RPMI7951 (cell line): ENCODE data around the gene CTNNA3. TPM values are rescaled to one million over a fixed set of nuclear protein-coding genes. Genes with fewer than 3 reads are reported as not detected.

Source experiments
- DNase-seq: peaks from one replicate; pipeline ENCODE4 v3.0.0-alpha.2; 2012; ENCODE audit warnings: low read depth
- total RNA-seq: library from RNA; depleted of rRNA; stranded (reverse); fragments of >200 nt; shearing (Covaris generic); gene quantifications from 2 replicates; pipeline ENCODE4 v1.2.3, GENCODE V29; 2014

Gene CTNNA3
- total RNA-seq, 1 experiment from 2014 or later, result not detected

DNA sequence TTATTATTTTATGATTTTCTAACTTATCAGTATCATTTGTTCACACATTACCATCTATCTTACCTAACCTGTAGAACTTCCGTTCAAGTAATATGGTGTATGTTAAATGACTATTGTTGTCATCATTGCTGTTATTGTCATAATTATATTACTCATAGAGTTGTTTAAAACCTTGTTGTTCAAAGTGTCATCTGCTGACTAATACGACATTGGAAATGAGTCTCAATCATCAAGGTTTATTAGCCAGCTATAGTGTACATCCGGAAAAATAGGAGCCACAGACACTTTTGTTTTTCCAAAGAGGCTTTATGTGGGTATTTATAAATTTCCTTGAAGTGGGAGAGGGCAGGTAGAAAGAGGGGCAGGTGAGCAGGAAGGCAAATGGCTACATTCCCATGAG lies 1157.1 kb downstream of the CTNNA3 start:
- no peak for DNase-seq

DNA sequence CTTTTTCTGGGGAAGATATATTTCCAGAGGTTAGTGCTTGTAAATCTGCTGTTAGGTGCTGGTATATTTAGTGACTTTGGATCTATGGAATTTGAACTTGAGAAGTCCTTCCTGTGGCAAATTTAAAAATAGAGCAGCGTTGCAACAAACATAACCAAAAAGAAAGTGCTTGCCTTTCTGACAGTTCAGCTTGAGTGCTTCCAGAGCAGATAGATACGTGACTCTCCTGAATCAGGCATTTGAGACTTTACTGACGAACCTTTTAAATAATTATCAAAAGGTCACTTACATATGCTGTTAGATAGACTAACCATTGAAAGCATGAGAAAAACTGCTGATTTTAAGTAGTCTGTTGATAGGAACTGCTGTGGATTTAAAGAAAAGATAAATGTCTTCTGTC lies 1157.6 kb downstream of the CTNNA3 start:
- DNase-seq, result no peak

DNA sequence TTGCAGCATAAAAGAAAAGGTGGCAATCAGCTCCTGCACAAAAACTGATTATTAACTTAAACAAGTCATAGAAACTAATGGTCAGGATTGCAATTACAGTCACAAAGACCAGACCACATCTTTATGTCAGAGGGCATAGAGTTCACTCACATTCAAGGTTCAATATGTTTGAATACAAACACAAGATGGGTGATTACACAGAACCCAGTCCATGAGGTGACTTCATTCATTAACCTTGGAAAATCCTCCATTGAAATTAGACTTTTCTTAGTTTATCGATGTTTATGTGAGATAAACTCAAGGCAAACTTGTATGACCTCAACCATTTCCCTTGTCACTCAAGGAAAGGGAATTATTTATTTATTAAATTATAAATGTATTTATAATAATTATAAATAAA lies 1158.8 kb downstream of the CTNNA3 start:
- no peak for DNase-seq

DNA sequence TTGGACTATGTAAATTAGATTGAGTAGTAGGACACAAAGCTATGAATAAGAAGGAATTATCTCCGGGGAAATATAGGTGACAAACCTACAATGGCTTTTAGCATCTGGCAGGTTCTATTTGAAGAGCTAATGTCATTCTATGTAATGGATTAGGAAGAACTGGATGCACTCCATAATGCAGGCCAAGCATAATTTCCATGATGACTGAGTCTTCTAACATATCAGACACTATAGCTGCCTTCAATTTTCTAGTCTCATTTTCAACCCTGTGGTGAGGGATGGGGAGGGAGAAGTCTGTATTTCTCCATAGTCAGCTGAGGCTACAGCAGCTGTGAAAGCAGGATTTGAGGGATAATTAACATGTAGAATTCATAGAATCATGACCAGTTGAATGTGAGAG lies 1160.6 kb downstream of the CTNNA3 start:
- no peak for DNase-seq

DNA sequence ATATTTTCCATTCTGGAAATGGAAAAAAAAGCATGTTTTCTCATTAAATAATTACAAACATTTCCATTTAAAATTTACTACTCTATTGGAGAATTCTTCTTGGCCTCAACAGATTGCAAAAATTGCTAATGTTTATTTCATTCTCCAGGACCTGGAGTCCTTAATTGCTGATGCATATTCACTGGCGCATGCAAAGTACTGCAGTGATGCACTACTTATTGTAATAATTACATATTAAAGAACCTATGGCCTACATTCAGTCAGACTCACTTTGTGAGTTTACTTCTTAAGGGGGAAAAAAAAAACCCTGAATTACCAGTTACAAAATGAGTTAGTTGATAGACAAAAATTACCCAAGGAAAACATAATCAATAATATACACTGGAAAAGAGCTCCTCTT lies 1161.1 kb downstream of the CTNNA3 start:
- no peak for DNase-seq

DNA sequence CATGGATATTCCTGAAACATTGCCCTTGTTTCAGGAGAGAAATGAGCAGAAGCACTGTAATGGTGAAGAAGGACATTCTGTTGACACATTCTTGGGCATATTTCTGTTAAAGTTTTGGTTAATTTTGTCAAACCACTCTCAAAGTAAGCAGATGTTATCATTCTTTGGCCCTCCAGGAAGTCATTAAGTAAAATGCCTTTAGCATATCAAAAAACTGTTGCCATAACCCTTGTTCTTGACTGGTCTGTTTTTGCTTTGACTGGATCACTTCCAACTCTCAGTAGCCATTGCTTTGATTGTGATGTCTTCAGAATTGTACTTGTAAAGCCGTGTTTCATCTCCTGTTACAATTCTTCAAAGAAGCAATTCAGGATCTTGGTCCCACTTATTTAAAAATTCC lies 1174.5 kb downstream of the CTNNA3 start:
- DNase-seq, result no peak

DNA sequence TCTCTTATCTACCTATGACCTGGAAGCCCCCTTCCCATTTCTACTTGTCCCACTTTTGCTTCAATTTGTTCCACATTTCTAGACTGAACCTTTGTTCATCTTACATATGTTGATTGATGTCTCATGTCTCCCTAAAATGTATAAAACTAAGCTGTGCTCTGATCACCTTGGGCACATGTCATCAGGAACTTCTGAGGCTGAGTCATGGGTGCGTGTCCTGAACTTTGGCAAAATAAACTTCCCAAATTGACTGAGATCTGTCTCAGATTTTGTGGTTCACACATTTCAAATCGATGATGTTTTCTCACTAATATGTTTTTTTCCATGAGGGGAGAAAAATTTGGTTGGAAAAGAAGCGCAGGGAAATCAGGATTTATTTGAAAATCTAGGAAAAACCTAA lies 1176.4 kb downstream of the CTNNA3 start:
- DNase-seq, result no peak

DNA sequence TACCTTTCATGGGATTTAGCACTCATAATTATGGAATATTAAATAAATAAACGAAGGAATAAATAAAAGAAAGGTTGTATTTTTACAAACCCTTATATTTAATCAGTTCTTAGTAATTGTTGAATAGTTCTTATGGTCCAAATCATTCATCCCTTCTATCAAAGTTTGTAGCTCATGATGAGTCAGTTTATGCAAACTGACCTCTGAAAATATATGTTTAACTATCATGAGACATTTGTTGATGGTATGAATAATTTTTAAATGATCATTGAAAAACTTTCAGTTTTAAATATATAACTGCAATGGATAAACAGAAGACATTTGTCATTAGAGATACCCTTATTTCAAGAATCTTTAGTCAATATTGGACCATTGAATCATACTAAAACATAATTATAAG lies 1181.3 kb downstream of the CTNNA3 start:
- no peak for DNase-seq

DNA sequence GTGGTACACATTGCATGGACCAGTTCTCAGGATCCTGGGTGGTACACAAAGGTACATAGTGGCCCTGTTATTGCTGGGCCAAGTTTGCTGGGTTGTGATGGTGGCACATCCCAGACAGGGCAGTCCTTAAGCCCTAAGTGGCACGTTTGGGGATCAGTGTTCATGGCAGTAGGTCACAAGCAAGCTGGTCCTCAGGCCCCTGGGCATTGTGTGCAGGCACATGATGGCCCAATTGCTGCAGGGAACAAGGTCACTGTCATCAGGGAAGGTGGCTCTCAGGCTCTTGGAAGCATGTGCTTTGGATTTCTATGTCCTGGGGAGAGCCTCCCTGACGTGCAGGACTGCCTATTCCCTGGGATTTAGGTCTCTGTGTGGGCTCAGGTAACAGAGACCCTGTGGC lies 1182.5 kb downstream of the CTNNA3 start:
- no peak for DNase-seq

DNA sequence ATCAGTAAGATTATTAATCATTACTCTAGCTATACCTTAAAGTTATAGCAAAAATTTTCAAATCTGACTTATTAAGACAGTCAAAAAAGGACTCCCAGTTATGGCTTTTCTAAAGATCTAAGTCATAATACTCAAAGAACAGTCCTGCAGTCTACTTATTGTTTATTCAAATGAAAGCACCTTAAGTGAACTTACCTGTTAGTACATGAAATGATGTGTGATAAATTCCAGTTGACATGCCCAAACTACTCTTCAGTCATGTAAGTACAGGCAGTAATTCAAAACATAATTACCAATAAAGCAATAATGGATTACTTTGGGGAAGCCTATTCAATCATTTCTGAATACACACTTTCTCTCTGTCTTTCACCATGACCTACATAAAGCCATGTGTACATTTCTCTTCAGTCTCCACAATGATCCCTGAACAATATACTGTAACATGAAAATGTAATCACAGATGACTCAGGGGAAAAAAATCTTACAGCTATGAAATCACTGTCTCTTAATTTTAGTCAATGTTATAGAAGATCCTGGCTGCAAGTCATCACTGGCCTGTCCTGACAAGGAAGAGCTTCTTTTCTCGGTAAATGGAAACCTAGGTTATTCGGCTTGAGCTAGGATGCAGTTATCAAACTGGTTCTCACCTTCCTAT lies 1190.9 kb downstream of the CTNNA3 start:
- no peak for DNase-seq

DNA sequence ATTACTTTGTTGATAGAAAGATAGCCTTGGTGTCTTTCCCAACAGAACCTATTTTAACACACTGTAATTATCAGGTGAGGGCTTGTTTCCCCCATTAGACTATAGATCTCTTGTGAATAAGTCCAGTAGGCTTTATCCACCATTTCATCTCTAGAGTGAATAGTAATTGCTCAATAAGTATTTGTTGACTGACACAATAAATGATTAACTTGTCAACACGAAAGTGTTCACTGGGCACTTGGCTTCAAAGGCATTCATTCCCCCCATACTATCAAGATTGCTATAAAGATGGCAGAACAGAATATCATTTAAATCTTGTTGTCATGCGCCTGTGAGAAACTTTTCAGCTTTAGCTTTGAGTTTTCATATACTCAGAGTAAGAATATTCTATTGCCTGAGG lies 1194.6 kb downstream of the CTNNA3 start:
- DNase-seq, result no peak

DNA sequence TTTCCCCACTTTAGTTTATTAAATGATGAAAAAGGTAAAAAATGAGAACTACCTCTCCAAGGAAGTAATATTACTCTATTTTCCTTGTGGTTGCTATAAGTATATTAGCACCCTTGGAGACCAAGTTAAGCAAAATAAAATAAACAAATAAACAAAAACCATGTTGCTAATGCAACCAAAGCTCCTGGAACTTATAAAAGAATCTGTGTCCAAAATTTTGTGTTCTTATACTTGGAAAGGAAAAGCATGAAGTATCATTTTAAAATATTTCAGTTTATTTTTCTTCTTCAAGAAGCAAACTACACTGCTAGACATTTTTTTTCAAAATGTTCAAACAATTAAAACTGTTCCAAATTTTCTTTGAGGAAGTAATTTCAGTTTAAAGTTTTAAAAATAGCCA lies 1212.0 kb downstream of the CTNNA3 start:
- no peak for DNase-seq

DNA sequence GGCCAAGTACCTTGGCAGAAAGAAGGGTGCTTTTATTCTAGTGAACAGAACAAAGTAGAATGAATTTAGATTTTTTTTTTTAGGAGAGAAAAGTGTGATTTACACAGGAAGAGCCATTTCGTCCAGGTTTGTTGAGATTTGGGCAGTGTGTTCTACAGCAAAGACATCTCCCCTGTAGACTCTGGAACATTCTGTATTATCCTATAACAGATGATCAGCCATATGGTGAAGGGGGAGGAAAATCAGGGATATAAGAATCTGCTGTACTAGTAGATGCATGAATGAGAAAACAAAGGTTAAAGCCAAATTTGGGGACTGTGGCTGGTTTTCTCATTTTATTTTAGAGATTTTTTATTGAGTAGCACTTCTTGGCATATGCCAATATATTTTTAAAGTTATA lies 1223.8 kb downstream of the CTNNA3 start:
- DNase-seq, result no peak

DNA sequence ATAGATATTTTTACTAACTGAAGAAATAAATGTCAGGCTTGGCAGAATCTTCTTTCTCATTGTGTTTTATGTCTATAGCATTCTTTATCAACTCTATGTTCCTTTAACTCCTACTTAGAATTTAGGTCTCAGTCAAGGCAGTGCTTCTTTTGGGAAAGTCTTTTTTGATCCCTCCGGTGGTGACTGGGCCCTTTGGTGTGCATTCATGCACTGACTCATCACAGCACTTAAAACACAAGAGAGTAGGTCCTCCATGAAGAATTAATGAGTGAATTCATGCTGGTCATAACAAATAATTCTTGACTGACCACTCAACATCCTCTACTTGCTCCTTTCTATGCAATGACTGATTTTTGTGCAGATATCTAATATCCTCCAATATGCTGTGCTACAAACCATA lies 1229.0 kb downstream of the CTNNA3 start:
- no peak for DNase-seq

DNA sequence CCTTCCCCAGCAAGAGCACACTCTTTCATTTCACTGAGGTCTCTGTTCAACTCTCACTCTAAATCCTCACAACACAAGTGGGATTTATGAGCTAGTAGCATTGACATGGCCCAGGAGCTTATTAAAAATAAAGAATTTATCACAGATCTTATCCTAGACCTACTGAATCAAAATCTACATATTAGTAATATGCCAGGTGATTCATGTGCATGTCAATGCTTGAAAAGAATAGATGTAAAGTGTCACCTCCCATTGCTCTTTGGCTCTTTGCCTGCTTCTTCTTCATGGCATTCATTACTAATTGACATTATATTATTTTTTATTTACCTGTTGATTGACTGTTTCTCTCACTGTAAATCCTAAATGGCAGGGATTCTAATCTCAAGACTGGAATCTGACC lies 1229.4 kb downstream of the CTNNA3 start:
- DNase-seq, result no peak

DNA sequence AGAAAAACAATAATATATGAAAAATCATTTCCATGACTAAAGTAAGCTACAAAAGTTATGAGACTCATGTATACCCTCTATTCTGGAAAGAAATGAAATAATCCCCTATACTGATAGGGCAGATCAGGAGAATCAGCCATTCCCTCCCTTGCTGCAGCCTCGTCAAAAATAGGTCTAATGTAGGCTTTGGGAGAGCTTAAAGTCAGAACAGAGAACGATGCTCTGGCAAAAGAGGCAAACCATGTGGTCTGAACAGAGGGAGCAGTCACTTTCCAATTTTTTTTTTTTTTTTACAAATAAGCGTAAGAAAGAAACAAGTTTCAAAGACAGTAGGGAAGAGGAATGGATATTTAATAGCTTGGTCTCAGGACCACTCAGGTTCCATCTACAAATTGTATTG lies 1232.4 kb downstream of the CTNNA3 start:
- DNase-seq, result no peak

DNA sequence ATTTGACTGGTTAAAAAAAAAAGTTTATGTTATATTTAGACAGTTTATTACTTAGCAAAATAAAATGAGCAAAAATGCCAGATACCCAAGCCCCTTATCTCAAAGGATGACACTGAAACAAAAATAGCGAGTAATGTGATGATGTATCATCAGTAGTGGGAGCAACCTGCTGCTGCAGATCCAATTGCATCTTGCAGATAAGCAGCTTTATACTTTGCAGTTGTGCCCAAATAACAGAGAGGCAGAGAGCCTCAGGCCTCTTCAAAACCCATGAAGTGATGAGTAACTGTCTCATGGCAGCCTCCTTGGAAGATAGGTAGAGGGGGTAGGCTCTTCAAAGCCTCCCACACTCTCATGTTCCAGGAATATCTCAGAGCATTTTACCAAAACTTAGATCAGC lies 1238.4 kb downstream of the CTNNA3 start:
- DNase-seq, result no peak

DNA sequence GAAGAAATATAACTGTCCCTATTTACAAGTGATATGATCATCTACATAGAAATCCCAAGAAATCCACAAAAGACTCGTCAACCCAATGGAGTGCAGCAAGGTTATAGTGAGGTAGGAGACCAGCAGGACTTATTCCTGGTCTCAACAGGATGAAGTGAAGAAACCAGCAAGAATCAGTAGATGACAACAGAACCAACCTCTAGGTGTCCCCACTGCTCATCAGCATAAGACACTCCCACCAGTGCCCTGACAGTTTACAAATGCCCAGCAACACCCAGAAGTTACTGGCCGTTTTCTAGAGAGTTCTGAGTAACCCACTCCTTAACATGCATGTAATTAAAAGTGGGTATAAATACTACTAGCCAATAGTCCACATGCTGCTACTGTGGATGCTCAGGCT lies 1240.7 kb downstream of the CTNNA3 start:
- no peak for DNase-seq

DNA sequence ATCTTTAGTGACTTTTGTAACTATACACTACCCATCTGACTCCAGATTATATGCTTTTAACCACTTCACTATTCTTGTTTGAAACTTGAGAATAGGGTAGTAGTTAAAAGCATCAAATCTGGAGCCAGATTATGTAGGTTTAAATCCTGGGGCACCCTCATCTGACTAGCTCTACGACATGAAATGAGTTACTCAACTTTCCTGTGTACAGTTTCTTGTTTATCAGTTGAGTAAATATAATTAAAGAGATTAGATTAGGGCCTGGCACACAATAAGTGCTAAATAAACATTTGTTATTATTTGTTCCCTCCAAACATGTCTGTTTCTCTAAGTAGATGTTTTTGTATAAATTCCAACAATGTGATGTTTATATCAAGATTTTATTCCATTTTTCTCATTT lies 1255.4 kb downstream of the CTNNA3 start:
- no peak for DNase-seq

DNA sequence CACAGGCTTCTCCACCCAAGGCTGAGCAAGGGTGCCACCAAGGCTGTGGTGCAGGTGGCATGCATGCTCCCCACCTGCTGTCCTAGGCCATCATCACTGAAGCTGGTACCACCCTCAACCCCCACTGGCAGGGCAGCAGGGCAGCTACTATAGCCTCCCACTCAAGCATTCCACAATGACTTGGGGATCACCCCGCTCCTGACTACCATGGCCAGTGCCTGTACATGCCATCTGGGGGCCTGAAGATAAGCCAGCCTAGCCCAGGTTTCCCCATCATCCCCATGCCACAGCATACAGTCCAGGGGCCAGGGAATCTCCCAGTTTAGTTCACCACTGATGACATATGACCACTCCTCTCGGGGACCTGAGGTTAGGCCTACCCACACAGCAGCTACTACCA lies 1281.1 kb downstream of the CTNNA3 start:
- no peak for DNase-seq

DNA sequence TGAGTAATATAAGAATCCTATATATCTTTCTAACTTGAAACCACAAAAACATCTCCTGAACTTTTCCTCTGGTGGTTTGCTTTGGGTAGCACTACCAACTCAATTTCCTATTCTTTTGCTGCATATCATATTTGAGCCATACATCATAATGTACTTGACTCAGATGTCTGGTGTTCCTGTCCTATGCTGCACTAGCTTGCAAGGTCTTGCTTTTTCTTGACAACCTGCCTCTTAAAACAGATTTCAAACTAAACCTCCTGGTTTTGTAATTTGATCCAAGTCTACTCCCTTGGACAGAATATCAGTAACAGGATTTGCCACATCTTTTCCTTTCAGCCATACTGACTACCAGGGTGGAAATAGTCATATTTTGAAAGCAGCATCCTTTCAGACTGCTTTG lies 1290.4 kb downstream of the CTNNA3 start:
- DNase-seq, result no peak

DNA sequence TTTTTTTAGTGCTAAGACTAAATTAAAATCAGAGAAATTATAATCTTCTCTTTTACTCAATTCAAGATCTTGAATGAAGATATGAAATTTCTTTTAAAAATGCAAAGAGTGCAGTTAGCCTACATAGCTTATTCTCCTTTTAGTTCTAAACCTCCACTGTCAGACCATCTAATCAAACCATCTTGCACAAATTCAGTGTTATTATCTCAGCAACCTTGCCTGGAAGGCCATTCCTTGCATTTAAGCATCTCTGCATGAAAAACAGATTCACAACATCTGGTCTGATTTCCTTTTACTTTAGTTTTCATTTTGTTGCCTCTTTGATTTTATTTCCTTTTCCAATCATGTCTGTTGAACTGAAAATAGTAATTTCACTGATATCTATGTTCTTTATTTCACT lies 1297.3 kb downstream of the CTNNA3 start:
- DNase-seq, result no peak

DNA sequence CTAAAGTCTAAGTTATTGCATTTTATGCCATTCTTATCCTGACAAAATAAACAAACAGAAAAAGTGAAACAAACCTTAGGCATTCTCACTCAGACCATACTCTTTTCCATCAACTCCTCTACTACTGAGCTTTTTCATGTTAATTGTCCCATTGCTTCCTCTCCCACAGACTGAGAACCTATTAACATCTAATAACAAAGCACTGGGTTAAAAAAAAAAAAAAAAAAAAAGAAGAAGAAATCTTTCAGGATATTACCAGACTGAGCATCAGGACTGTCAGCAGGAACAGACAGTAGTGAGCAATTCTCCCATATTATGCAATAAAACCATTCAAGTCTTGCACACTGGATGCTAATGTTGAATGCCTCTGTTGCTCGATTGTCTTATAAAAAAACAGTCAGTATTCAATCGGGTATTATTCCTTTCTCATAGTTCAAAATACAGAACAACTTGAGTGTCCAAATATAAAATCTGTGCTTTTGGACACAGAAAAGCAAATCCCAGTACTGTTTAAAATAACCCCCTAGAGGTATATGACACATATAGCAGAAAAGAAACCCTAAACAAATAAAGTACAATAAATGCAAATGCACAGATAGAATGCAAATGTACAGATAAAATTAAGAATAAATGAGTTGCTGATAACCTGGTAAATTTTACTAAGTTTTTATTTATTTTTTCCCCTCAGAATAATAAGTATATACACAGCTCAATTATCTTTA lies 1301.5 kb downstream of the CTNNA3 start:
- no peak for DNase-seq

DNA sequence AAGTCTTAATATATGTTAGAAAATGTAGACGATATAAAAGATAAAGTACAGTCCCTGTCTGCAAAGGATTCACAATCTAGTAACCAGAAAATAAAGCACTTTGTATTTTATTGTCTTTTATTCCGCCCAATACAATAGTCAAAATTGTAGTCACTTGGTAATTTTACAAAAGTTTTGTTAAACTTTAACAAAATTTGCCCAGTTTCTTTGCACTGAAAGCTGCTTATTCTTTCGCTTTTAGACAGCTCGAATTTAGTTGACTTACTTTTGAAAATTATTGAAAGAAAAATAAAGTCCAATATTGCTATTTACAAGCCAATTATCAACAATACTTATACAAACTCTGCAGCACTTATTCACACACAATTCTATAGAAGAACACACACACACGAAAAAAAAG lies 1305.1 kb downstream of the CTNNA3 start:
- no peak for DNase-seq
